GM23248 (cell line): ENCODE data around the gene PNPLA1.

Source experiments
- EZH2 ChIP-seq: fragments of 200-600 bp; sonication (generic); IDR thresholded peaks from 2 replicates; pipeline ENCODE4 v1.6.1; 2018; ENCODE audit warnings: antibody characterized with exemption, mild to moderate bottlenecking; ENCODE audit not compliant: insufficient read depth, poor library complexity, severe bottlenecking
- EZH2phosphoT487 ChIP-seq: fragments of 200-600 bp; sonication (generic); IDR thresholded peaks from 2 replicates; pipeline ENCODE4 v1.6.1; 2018; ENCODE audit warnings: antibody characterized with exemption, moderate library complexity, mild to moderate bottlenecking, low read depth; ENCODE audit not compliant: insufficient read depth

DNA sequence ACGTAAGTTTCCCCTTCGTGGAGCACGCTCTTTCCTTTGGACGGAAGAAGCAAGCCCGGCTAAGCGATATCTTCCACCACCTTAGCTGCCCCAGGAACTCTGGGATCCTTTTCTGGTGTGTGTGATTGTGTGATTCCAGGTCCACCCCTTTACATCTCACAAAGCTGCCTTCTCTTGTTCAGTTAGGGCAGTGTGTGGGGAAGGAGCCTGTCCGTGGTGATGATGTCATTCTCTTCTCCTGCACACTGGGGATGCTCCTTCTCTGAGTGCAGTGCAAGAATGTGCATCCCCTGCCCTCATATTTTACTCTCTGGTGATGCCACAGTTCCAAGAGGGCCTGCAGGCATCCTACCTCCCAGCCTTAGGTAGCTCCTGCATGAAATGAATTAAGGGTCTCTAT, 36.5 kb downstream of the PNPLA1 start:
- TF ChIP-seq EZH2phosphoT487 (no peak), EZH2 (no peak)
